Fibroblast of the aortic adventitia (primary cell): ENCODE results near the gene SETBP1. TPM values are rescaled to one million over a fixed set of nuclear protein-coding genes. Genes with fewer than 3 reads are reported as not detected.

ENCODE experiments used
- DNase-seq: peaks from one replicate; pipeline ENCODE4 v3.0.0-alpha.2; 2010; ENCODE audit warnings: low read depth
- H3K4me3 ChIP-seq: 2 replicates; pipeline ENCODE4 v1.5.1; 2011; ENCODE audit warnings: low read depth, mild to moderate bottlenecking, control low read depth, low read length, moderate library complexity
- total RNA-seq: library from RNA; depleted of rRNA; stranded (reverse); fragments of >200 nt; gene quantifications from 2 replicates; pipeline ENCODE4 v1.2.3, GENCODE V29; 2012; ENCODE audit warnings: low replicate concordance
- TF ChIP-seq, protein P1 (sequence below): IDR thresholded peaks from 2 replicates; pipeline ENCODE4 v1.5.1; 2011; ENCODE audit warnings: mild to moderate bottlenecking, low read length, control low read depth, inconsistent platforms; ENCODE audit not compliant: insufficient read depth

The SETBP1 gene
- total RNA-seq, 1 donor = 10.5 TPM

- TF ChIP-seq, protein P1, sequence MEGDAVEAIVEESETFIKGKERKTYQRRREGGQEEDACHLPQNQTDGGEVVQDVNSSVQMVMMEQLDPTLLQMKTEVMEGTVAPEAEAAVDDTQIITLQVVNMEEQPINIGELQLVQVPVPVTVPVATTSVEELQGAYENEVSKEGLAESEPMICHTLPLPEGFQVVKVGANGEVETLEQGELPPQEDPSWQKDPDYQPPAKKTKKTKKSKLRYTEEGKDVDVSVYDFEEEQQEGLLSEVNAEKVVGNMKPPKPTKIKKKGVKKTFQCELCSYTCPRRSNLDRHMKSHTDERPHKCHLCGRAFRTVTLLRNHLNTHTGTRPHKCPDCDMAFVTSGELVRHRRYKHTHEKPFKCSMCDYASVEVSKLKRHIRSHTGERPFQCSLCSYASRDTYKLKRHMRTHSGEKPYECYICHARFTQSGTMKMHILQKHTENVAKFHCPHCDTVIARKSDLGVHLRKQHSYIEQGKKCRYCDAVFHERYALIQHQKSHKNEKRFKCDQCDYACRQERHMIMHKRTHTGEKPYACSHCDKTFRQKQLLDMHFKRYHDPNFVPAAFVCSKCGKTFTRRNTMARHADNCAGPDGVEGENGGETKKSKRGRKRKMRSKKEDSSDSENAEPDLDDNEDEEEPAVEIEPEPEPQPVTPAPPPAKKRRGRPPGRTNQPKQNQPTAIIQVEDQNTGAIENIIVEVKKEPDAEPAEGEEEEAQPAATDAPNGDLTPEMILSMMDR = no peak
- no peak for DNase-seq
- no peak overlapping the region for H3K4me3 ChIP-seq
These were observed 208.4 kb downstream of the SETBP1 start for GRCh38 chr18:44889111-44889510.

GRCh38 chr18:44893045-44893706, 212.5 kb downstream of the SETBP1 start:
- no peak for DNase-seq
- TF ChIP-seq, protein P1 = no peak
- no peak overlapping the region for H3K4me3 ChIP-seq

GRCh38 chr18:44893966-44894365, 213.3 kb downstream of the SETBP1 start:
- DNase-seq = no peak
- TF ChIP-seq, protein P1 = no peak
- no peak overlapping the region for H3K4me3 ChIP-seq

GRCh38 chr18:44895176-44895798, 214.6 kb downstream of the SETBP1 start:
- no peak overlapping the region for H3K4me3 ChIP-seq
- TF ChIP-seq, protein P1 = peak; percentile 62
- DNase-seq = peak; percentile 76

- TF ChIP-seq, protein P1 = no peak
- no peak for DNase-seq
- H3K4me3 ChIP-seq = no peak overlapping the region
These were observed 216.2 kb downstream of the SETBP1 start for GRCh38 chr18:44896846-44897245.

GRCh38 chr18:44897411-44897810, 216.7 kb downstream of the SETBP1 start:
- H3K4me3 ChIP-seq = no peak overlapping the region
- TF ChIP-seq, protein P1 = no peak
- DNase-seq = no peak

DNA sequence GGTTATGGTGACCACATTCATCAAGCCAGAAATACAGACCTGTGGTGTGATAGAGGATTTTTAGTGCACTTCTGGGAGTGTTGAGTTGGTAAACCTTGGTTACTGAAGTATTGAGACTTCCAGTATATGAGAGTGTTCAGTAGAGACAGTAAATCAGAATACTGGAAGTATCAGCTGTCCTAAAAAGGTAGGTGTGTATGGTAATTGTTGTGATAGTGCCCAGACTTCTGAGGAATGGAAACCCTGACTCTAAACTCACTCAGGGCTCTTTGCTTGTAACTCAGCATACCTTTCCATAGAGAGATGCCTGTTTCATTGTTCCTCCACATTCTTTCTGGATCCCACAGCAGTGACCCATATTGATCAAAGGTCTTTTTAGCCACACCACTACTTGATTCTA, 217.1 kb downstream of the SETBP1 start:
- H3K4me3 ChIP-seq = no peak overlapping the region
- no peak for DNase-seq
- TF ChIP-seq, protein P1 = no peak
